ENCODE measurements around the gene PSAPL1. TPM values are rescaled to one million over a fixed set of nuclear protein-coding genes. Genes with fewer than 3 reads are reported as not detected.

Gene PSAPL1
- total and polyA plus RNA-seq, 9 of the 15 experiments (the other 6 are each of a cell fraction or from before 2014, with no cell fraction given) = not detected

DNA sequence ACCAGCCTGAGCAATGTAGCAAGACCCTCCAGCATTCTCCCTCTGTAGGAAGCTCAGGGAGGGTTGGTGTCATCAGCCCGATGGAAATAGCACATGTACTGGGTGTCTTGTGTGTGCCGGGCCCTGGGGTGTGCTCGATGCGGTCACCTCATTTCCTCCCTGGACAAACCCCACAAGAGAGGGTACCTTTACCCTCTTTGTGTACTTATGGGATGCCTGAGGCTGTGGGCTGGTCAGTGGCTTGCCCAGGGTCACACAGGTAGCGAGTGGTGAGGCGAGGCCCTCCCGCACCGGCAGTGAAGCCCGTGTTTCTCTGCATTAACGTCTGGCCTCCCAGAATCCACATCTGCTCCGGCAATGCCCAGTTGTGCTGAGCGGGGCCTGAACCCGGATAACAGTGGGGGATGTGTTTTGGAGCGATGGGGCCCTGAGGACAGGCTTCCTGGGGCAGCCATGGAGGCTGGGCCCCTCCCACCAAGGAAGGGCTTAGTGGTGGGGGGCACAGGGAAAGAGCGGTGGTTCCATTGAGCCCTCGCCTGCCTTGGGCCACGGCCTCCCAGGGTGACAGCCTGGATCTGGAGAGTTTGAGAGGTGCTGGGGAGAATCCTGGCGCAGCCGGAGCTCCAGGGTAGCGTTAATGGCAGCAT lies 8.1 kb downstream of the PSAPL1 start:
- H3K79me2 ChIP-seq (ENCODE audit: control insufficient read depth, insufficient read depth, low read length) = no peaks in the 10 kb centered on the region
- peaks cover 0 to 75% of the 10 kb centered on the region in 2 experiments; a peak in 3 of 5 replicates for H3K27me3 ChIP-seq (ENCODE audit: control insufficient read depth in 2 of 2, insufficient read depth in 2 of 2, low read length in 2 of 2)
- no peaks in the 10 kb centered on the region for H3K9me1 ChIP-seq (ENCODE audit: control insufficient read depth, insufficient read depth, low read length)
- under 1% methylated on average over 19 of the region's 20 CpGs for WGBS (ENCODE audit: insufficient coverage, low coverage, missing lambda C conversion rate)
- H3K9me3 ChIP-seq (replicated peaks; ENCODE audit: control insufficient read depth, insufficient read depth, low read depth, low read length) = no peaks in the 10 kb centered on the region
- DNase-seq (ENCODE audit: extremely low read depth in 1 of 4, low spot score in 3 of 4) (no peak), FAIRE-seq (no peak), ATAC-seq (no peak)
- H3K27ac ChIP-seq (ENCODE audit: extremely low read depth, low read depth, low read length) = no peak overlapping the region
- no peak overlapping the region for H2AFZ ChIP-seq (ENCODE audit: low read depth, low read length)
- in situ Hi-C loops (cut with MboI) = no loop called here
- intact Hi-C loops (cut with micrococcal nuclease) = no loop called here
- BruUV-seq (replicated peaks) = no TSS peak
- TF ChIP-seq, protein P1, sequence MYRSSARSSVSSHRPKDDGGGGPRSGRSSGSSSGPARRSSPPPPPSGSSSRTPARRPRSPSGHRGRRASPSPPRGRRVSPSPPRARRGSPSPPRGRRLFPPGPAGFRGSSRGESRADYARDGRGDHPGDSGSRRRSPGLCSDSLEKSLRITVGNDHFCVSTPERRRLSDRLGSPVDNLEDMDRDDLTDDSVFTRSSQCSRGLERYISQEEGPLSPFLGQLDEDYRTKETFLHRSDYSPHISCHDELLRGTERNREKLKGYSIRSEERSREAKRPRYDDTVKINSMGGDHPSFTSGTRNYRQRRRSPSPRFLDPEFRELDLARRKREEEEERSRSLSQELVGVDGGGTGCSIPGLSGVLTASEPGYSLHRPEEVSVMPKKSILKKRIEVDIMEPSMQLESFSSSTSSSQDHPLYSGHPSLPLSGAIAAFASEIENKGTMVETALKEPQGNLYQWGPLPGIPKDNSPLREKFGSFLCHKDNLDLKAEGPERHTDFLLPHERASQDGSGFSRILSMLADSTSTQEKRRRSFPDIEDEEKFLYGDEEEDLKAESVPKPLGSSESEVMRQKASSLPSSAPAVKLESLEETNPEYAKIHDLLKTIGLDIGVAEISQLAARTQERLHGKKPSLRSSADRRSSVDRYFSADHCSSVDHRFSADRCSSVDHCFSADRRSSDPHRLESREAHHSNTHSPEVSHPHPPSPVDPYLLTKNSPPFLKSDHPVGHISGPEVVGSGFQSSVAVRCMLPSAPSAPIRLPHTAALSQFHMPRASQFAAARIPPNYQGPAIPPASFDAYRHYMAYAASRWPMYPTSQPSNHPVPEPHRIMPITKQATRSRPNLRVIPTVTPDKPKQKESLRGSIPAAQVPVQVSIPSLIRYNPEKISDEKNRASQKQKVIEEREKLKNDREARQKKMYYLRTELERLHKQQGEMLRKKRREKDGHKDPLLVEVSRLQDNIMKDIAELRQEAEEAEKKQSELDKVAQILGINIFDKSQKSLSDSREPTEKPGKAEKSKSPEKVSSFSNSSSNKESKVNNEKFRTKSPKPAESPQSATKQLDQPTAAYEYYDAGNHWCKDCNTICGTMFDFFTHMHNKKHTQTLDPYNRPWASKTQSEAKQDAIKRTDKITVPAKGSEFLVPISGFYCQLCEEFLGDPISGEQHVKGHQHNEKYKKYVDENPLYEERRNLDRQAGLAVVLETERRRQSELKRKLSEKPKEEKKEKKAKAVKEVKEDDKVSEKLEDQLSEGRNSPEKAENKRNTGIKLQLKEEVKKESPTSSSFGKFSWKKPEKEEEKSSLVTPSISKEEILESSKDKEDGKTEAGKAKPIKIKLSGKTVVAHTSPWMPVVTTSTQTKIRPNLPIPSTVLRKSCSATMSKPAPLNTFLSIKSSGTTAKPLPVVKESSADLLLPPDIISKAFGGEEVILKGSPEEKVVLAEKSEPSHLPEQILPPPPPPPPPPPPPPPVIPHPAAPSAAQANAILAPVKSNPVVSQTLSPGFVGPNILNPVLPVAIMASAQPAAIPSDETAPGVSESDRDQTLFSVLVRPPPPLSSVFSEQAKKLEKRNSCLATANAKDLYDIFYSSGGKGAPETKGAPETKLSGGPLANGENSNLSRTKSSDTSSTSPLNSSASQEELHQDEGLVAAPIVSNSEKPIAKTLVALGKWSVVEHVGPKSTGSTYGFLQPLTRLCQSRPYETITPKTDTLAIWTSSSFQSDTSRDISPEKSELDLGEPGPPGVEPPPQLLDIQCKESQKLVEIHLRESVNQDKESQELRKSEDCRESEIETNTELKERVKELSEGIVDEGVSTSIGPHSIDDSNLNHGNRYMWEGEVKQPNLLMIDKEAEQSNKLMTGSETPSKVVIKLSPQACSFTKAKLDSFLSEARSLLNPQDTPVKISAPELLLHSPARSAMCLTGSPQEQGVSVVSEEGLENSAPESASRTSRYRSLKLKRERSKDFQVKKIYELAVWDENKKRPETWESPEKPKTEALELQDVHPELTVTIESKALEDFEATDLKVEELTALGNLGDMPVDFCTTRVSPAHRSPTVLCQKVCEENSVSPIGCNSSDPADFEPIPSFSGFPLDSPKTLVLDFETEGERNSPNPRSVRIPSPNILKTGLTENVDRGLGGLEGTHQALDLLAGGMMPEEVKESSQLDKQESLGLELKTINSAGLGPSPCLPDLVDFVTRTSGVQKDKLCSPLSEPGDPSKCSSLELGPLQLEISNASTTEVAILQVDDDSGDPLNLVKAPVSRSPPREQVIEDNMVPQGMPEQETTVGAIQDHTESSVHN (IDR thresholded peaks at IDR 0.05; ENCODE audit: borderline replicate concordance in 1 of 2, low read depth in 1 of 2) = no peak
- TF ChIP-seq TEAD1 (CRISPR knock-in tag; IDR thresholded peaks at IDR 0.05) (no peak), NCOA2 (IDR thresholded peaks at IDR 0.05; ENCODE audit: partially characterized antibody in 2 of 2) (no peak), ZBTB7A (IDR thresholded peaks at IDR 0.05; ENCODE audit: borderline replicate concordance, control insufficient read depth, low read depth, low read length) (no peak)
- H3K9ac ChIP-seq (ENCODE audit: insufficient read depth in 1 of 2, low read depth in 2 of 2, low read length in 2 of 2) = no peak overlapping the region
- ChIA-PET POLR2A (no interaction called here), CTCF (ENCODE audit: low intra/inter-chr PET ratio) (no interaction called here)
- H3K4me1 ChIP-seq (replicated peaks in 1 of 2; ENCODE audit: control insufficient read depth in 2 of 2, insufficient read depth in 2 of 2, low read length in 2 of 2) = no peaks in the 10 kb centered on the region
- no peak overlapping the region for H3K4me3 ChIP-seq
- no peak overlapping the region for H3K4me2 ChIP-seq (ENCODE audit: insufficient read depth, low read length)
- H3K36me3 ChIP-seq (ENCODE audit: control insufficient read depth, insufficient read depth, low read length) = no peaks in the 10 kb centered on the region
- peaks cover 4% of the 10 kb centered on the region; the same call in 1 of the 2 replicates for H4K20me1 ChIP-seq (replicated peaks; ENCODE audit: control insufficient read depth, insufficient read depth, low read length)
